ENCODE data around the gene PRX. TPM values are rescaled to one million over a fixed set of nuclear protein-coding genes. Genes with fewer than 3 reads are reported as not detected.

Gene PRX
- polyA plus RNA-seq, 1 donor (not counting 4 experiments of a cell fraction or from before 2014, with no cell fraction given): 0.42 TPM

DNA sequence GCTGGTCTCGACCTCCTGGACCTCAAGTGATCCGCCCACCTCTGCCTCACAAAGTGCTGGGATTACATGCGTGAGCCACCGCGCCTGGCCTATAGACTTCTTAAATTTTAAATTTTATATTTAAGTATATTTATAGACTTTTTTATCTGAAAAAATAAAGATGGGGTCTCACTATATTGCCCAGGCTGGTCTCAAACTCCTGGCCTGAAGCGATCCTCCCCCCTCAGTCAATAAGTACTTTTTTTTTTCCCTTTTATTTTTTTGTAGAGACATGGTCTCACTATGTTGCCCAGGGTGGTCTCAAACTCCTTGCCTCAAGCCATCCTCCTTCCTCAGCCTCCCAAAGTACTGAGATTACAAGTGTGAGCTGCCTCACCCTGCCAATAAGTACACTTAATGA is 10.8 kb upstream of the PRX start:
- H3K9ac ChIP-seq (ENCODE audit: control insufficient read depth, extremely low read depth, insufficient read depth, low read length): no peak overlapping the region

DNA sequence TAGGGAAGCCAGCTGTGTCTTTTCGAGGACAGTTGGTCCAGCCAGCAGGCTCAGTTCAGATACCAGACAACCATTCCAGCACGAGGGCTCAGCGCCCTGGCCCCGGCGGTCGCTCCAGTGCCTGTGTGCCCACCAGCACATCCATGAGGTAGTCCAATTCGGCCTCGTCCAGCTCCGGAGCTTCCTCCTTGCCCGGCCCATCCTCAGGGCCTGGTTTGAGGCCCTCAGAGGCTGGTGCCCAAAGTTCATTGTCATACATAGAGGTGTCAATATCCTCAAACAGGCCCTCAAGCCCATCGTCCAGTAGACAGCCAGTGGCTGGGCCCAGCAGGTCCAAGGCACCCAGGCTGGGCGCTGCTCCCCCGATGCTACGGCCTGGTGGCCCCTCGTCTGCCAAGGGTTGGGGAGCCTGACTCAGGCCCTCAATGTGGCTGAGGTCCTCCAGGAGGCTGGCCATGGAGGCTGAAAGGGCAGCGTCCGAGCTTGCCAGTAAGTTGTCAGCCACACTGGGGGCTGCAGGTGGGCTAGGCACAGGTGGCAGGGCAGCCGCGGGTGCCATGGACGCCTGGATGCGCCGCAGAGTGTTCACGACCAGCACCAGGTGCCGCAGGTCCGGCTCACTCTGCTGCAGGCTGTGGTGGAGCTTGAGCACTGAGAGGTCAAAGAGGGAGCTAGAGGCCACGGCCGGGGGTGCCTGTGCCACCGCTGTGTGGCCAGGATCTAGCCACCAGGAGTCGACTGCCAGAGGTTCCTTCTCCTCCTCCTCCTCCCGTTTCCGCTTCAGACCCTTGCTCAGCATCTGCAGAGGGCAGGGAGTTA is 9.8 kb upstream of the PRX start:
- TF ChIP-seq, protein P1, sequence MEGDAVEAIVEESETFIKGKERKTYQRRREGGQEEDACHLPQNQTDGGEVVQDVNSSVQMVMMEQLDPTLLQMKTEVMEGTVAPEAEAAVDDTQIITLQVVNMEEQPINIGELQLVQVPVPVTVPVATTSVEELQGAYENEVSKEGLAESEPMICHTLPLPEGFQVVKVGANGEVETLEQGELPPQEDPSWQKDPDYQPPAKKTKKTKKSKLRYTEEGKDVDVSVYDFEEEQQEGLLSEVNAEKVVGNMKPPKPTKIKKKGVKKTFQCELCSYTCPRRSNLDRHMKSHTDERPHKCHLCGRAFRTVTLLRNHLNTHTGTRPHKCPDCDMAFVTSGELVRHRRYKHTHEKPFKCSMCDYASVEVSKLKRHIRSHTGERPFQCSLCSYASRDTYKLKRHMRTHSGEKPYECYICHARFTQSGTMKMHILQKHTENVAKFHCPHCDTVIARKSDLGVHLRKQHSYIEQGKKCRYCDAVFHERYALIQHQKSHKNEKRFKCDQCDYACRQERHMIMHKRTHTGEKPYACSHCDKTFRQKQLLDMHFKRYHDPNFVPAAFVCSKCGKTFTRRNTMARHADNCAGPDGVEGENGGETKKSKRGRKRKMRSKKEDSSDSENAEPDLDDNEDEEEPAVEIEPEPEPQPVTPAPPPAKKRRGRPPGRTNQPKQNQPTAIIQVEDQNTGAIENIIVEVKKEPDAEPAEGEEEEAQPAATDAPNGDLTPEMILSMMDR (optimal IDR thresholded peaks at IDR 0.05 in 1 of 3, IDR thresholded peaks at IDR 0.05 in 1 of 3, conservative IDR thresholded peaks at IDR 0.05 in 1 of 3; ENCODE audit: extremely low read depth in 1 of 3, insufficient read depth in 2 of 3, low read length in 3 of 3): no peak
- TF ChIP-seq EZH2 (IDR thresholded peaks at IDR 0.05; ENCODE audit: low read length): no peak
- peaks cover 28% of the 10 kb centered on the region for H3K79me2 ChIP-seq (ENCODE audit: control insufficient read depth, insufficient read depth, low read length)
- DNase-seq (ENCODE audit: low read depth, low spot score): no peak
- H3K4me3 ChIP-seq (ENCODE audit: control insufficient read depth in 2 of 3, extremely low read depth in 1 of 3, insufficient read depth in 2 of 3, low read depth in 1 of 3, low read length in 3 of 3): no peak overlapping the region
- H3K9ac ChIP-seq (ENCODE audit: control insufficient read depth, extremely low read depth, insufficient read depth, low read length): no peak overlapping the region
- no peak for FAIRE-seq
- dilution Hi-C loops (cut with MboI; ENCODE audit: extremely low pct_ligation_motif_present, low sequenced_read_pairs): no loop called here
- peaks cover 0 to 6% of the 10 kb centered on the region in 2 experiments for H3K36me3 ChIP-seq (ENCODE audit: control insufficient read depth in 2 of 2, extremely low read depth in 1 of 2, insufficient read depth in 2 of 2, low read length in 2 of 2)
- no peaks in the 10 kb centered on the region for H3K9me3 ChIP-seq (ENCODE audit: control insufficient read depth, low read depth, low read length)
- H3K27me3 ChIP-seq (ENCODE audit: control insufficient read depth, extremely low read depth, insufficient read depth, low read length): no peaks in the 10 kb centered on the region
- H3K9me1 ChIP-seq (ENCODE audit: control insufficient read depth, extremely low read depth, insufficient read depth, low read length): no peaks in the 10 kb centered on the region
- no peak overlapping the region for H3K27ac ChIP-seq (ENCODE audit: control insufficient read depth, insufficient read depth, low read length)
- H2AFZ ChIP-seq (ENCODE audit: control insufficient read depth, low read length): no peak overlapping the region
- H4K20me1 ChIP-seq (ENCODE audit: control insufficient read depth, extremely low read depth, insufficient read depth, low read length): no peaks in the 10 kb centered on the region
- H3K4me1 ChIP-seq (ENCODE audit: control insufficient read depth, extremely low read depth, insufficient read depth, low read length): peaks cover 7% of the 10 kb centered on the region
- no peak overlapping the region for H3K4me2 ChIP-seq (ENCODE audit: control insufficient read depth, extremely low read depth, insufficient read depth, low read depth, low read length)

More for the DNA sequence above, 10.8 kb upstream of the PRX start:
- H3K79me2 ChIP-seq (ENCODE audit: control insufficient read depth, insufficient read depth, low read length): peaks cover 28% of the 10 kb centered on the region
- H3K27me3 ChIP-seq (ENCODE audit: control insufficient read depth, extremely low read depth, insufficient read depth, low read length): no peaks in the 10 kb centered on the region
- dilution Hi-C loops (cut with MboI; ENCODE audit: extremely low pct_ligation_motif_present, low sequenced_read_pairs): no loop called here
- H2AFZ ChIP-seq (ENCODE audit: control insufficient read depth, low read length): no peak overlapping the region
- peak overlapping the region; percentile 95 for H3K4me2 ChIP-seq (ENCODE audit: control insufficient read depth, extremely low read depth, insufficient read depth, low read depth, low read length)
- H3K9me1 ChIP-seq (ENCODE audit: control insufficient read depth, extremely low read depth, insufficient read depth, low read length): no peaks in the 10 kb centered on the region
- no peaks in the 10 kb centered on the region for H4K20me1 ChIP-seq (ENCODE audit: control insufficient read depth, extremely low read depth, insufficient read depth, low read length)
- H3K4me1 ChIP-seq (ENCODE audit: control insufficient read depth, extremely low read depth, insufficient read depth, low read length): peaks cover 7% of the 10 kb centered on the region
- peaks cover 0 to 6% of the 10 kb centered on the region in 2 experiments for H3K36me3 ChIP-seq (ENCODE audit: control insufficient read depth in 2 of 2, extremely low read depth in 1 of 2, insufficient read depth in 2 of 2, low read length in 2 of 2)
- no peak for TF ChIP-seq EZH2 (IDR thresholded peaks at IDR 0.05; ENCODE audit: low read length)
- no peak for FAIRE-seq
- H3K27ac ChIP-seq (ENCODE audit: control insufficient read depth, insufficient read depth, low read length): no peak overlapping the region
- no peaks in the 10 kb centered on the region for H3K9me3 ChIP-seq (ENCODE audit: control insufficient read depth, low read depth, low read length)
- no peak for DNase-seq (ENCODE audit: low read depth, low spot score)
- H3K4me3 ChIP-seq (ENCODE audit: control insufficient read depth in 2 of 3, extremely low read depth in 1 of 3, insufficient read depth in 2 of 3, low read depth in 1 of 3, low read length in 3 of 3): peak overlapping the region in 1 of 3 experiments; percentile 22

All from keratinocyte (primary cell).